Measurements from ENCODE around the gene SLC38A4.

SLC38A4 gene

GRCh38 chr12:46814143-46814542 lies 11.7 kb downstream of the SLC38A4 start:
- no peak for DNase-seq (ENCODE audit: low spot score)

GRCh38 chr12:46811185-46811584 lies 14.6 kb downstream of the SLC38A4 start:
- no peak for DNase-seq (ENCODE audit: low spot score)

- no peak for DNase-seq (ENCODE audit: low spot score)
Measured at GRCh38 chr12:46808955-46809697, 16.7 kb downstream of the SLC38A4 start.

- DNase-seq (ENCODE audit: low spot score) = no peak
Measured at GRCh38 chr12:46808317-46808716, 17.5 kb downstream of the SLC38A4 start.

GRCh38 chr12:46804054-46804453 lies 21.7 kb downstream of the SLC38A4 start:
- DNase-seq (ENCODE audit: low spot score) = no peak

GRCh38 chr12:46803517-46803916 lies 22.3 kb downstream of the SLC38A4 start:
- DNase-seq (ENCODE audit: low spot score) = no peak

GRCh38 chr12:46801293-46801692 lies 24.5 kb downstream of the SLC38A4 start:
- DNase-seq (ENCODE audit: low spot score) = no peak

GRCh38 chr12:46800160-46800559 lies 25.6 kb downstream of the SLC38A4 start:
- DNase-seq (ENCODE audit: low spot score) = no peak

- no peak for DNase-seq (ENCODE audit: low spot score)
Measured at GRCh38 chr12:46798648-46799047, 27.1 kb downstream of the SLC38A4 start.

- no peak for DNase-seq (ENCODE audit: low spot score)
Measured at GRCh38 chr12:46798056-46798455, 27.7 kb downstream of the SLC38A4 start.

GRCh38 chr12:46795988-46796387 lies 29.8 kb downstream of the SLC38A4 start:
- DNase-seq (ENCODE audit: low spot score) = no peak

GRCh38 chr12:46794593-46795190 lies 31.1 kb downstream of the SLC38A4 start:
- no peak for DNase-seq (ENCODE audit: low spot score)

GRCh38 chr12:46792925-46793324 lies 32.9 kb downstream of the SLC38A4 start:
- no peak for DNase-seq (ENCODE audit: low spot score)

- DNase-seq (ENCODE audit: low spot score) = no peak
Measured at GRCh38 chr12:46790066-46790465, 35.7 kb downstream of the SLC38A4 start.

- DNase-seq (ENCODE audit: low spot score) = no peak
Measured at GRCh38 chr12:46788072-46788887, 37.5 kb downstream of the SLC38A4 start.

GRCh38 chr12:46787496-46788055 lies 38.2 kb downstream of the SLC38A4 start:
- no peak for DNase-seq (ENCODE audit: low spot score)

GRCh38 chr12:46786774-46787173 lies 39.0 kb downstream of the SLC38A4 start:
- DNase-seq (ENCODE audit: low spot score) = no peak

GRCh38 chr12:46785382-46785781 lies 40.4 kb downstream of the SLC38A4 start:
- DNase-seq (ENCODE audit: low spot score) = no peak

GRCh38 chr12:46783871-46784270 lies 41.9 kb downstream of the SLC38A4 start:
- no peak for DNase-seq (ENCODE audit: low spot score)

- no peak for DNase-seq (ENCODE audit: low spot score)
Measured at GRCh38 chr12:46779879-46780278, 45.9 kb downstream of the SLC38A4 start.

GRCh38 chr12:46779063-46779462 lies 46.7 kb downstream of the SLC38A4 start:
- DNase-seq (ENCODE audit: low spot score) = no peak

GRCh38 chr12:46778415-46778814 lies 47.4 kb downstream of the SLC38A4 start:
- no peak for DNase-seq (ENCODE audit: low spot score)

GRCh38 chr12:46777587-46777986 lies 48.2 kb downstream of the SLC38A4 start:
- DNase-seq (ENCODE audit: low spot score) = no peak
